NCI-H1092 (cell line): ENCODE results near the gene GPX7.
A peak's percentile ranks its signal among the peaks of the same experiment; 100 is the strongest.

Experiments
- DNase-seq: peaks from one replicate; lab custom pipeline; 2025; lab: John Stamatoyannopoulos, UW

Gene GPX7

DNA sequence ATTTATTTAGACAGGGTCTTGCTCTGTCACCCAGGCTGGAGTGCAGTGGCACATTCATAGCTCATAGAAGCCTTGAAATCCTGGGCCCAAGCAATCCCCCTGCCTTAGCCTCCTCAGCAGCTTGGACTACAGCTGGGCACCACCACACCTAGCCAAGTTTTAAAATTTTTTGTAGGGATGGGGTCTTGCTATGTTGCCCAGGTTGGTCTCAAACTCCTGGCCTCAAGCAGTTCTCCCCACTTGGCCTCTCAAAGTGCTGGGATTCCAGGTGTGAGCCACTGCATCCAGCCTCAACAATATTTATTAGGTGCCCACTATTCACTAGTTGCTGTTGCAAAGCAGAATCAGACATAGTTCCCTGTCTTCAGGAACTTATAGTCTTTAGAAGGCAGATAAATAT, 14.1 kb upstream of the GPX7 start:
- no peak for DNase-seq

DNA sequence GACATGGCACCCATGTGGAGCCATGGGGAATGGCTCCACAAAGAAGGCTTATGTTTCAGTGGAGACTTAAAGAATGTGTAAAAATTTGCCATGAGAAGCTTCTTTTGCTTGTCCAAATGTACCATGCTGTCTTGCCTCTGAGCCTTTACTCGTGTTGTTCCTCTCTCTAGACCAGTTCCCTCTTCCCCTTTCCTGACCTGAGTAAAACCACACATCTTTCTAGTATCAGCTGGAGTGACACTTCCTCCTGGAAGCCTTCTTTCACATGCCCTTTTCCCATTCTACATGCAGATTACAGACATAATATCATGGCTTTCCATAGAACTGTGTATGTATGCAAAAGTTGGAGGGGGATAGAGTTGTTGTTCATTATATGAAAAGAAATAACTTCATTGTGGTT, 13.6 kb upstream of the GPX7 start:
- DNase-seq = no peak

DNA sequence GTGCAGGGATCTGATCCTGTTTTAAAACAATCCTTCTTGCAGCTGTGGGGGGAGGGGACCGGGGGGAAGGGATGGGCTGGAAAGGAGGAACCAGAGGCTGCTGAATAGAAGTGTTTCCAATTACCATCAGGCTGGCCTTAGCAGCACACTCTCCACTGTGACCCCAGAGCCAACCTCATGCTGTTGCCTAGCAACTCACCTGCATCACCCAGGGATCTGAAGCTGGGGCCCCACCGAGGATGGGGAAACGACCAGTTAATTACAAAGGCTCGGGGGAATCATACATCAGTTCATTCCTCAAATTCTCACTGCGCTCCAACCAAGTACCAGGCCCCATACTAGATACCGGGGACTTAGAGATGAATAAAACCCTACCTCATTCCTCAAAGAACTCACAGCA, 11.9 kb upstream of the GPX7 start:
- peak; percentile 7 for DNase-seq

DNA sequence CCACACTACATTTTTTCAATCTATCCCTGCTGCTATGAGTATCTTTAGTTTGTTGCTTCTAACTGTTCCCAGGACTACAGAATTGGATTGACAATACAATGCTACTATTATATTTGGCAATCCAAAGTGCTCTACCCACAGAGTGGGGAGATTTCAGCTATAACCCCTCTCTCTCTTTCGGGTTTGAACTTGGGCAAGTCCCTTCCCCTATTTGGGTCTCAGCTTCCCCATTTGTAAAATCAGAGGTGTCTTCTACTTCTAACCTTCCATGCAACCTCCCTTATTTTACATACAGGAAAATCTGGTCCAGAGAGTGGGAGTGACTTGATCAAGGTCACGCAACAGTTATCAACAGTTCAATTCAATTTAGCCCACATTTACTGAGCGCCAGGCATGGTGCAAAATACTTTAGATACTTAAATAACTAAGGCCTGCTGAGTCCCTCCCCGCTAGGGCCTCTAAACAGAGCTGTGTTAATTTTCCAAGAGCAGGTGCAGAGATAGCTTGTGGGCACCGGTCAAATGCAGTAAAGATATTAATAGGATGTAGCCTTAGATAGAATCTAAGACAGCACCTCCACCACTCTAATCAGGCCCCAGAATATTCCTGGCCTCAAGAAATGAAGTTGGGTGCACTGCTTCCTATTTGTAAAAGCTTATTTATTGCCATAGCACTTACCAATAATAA, 9.4 kb upstream of the GPX7 start:
- DNase-seq = no peak

DNA sequence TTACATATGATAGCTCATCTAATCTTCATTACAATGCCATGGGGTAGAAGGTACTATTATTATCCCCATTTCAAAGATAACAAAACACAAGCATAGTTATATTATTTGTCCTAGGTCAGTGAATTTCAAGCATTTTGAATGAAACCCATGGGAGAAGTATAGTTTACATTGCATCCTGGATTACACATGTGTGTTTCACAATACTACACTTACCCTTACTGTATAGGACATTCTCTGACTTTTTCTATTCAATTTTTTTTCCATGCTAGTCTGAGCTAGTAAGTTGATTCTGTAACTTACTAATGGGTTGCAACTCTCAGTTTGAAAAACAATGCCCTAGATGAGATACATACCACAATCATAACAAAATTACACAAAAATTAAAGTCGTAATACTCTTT, 8.7 kb upstream of the GPX7 start:
- DNase-seq = no peak

- no peak for DNase-seq
Observed at GRCh38 chr1:52595061-52595460, 7.1 kb upstream of the GPX7 start.

DNA sequence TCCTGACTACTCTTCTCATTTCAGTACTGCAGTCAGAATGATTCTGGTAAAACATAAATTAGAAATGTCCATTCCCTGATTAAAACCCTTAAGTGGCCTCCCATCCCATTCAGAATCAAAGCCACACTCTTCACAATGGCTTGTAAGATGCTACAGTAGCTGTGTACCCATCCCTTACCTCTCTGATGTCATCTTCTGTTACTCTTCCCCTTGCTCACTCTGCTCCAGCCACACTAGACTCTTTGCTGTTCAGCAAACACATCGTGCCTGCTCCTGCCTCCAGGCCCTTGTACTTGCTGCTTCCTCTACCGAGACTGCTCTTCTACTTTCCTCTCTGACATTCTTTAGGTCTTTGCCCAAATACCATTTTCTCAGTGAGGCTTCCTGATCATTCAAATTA, 4.3 kb upstream of the GPX7 start:
- no peak for DNase-seq

GRCh38 chr1:52598729-52599128, 3.4 kb upstream of the GPX7 start:
- no peak for DNase-seq

DNA sequence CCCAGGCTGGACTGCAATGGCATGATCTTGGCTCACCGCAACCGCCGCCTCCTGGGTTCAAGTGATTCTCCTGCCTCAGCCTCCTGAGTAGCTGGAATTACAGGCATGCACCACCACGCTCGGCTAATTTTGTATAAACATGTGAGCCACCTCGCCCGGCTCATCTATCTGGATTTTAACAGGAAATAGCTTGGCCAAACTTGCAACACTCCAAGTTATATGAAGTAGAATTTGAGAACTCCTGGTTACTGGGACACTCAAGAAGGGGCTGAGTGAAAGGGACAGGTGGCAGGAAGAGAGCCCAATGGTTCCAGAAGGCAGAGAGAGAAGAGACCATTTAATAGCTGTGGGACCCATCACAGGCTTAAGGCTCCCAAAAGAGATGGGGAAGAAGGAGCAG, 2.9 kb upstream of the GPX7 start:
- no peak for DNase-seq

- no peak for DNase-seq
Observed at GRCh38 chr1:52600533-52601179, 1.5 kb upstream of the GPX7 start.

DNA sequence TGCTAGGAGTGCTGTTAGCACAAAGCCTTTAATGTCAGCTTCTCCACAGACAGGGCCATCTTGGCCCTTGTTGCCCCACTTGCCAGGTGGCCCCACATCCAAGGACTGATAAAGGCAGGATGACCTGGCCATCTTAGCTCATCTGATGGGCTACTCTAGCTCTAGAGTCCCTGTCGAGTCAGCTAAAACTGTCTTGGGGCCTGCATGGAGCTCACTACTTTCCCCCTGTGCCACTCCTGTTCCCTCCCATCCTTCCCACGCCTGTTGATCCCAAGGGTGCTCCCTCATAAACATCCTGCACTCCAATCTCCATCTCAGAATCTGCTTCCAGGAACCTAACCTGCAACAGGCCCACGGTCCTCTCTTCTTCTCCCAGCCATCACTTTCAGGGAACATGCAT, 652 bp upstream of the GPX7 start:
- DNase-seq = no peak

GRCh38 chr1:52602856-52603600, 857 bp downstream of the GPX7 start:
- no peak for DNase-seq

DNA sequence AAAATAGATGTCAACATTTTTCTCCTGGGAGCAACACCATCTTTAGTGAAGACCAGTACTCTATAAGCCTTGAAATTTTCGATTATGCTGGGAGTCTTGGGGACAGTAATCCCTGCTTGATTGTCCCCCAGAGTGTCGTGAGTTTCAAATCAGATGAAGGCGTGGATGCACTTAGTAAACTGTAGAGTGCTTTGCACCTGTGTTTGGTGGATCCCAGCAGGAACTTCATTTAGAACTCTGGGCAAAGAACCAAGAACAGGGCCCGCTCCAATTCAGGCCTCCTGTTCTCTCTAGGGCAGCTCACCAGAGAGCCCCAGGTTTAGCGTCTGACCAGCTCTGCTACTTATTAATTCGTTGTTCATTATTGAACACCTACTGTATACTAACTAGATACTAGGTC, 1.5 kb downstream of the GPX7 start:
- DNase-seq = no peak

GRCh38 chr1:52604063-52604770, 2.0 kb downstream of the GPX7 start:
- DNase-seq = no peak

DNA sequence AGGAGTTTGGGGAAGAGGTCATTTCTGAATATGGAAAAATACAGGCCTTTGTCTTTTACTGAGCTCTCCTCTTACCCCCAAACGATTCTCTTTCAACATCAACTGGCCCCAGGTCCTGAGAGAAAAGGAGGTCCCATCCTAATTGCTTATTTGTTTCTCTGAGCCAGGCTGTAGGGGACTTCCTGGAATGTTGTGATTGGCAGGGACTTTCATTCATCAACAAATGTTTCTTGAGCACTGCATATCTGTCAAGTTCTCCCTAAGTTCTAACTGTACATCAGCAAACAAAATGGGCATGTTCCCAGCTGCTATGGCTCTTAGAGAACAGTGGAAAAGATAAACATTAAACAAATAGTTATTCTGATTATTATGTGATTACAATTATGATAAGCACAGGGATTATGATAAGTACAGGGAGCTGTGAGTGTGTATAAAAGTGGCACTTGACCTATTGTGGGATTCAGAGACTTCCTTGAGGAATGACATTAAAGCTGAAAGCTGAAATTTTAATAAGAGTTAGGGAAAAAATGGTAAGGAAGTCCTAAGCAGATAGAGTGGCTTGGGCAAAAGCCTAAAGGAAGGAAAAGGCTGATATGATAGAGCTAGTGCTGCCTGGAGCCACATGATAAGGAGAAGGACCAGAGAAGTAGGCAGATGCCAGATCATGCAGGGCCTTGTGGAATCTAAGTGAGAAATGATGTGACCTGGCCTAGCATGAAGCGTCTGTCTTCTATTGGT, 11.6 kb downstream of the GPX7 start:
- DNase-seq = no peak

DNA sequence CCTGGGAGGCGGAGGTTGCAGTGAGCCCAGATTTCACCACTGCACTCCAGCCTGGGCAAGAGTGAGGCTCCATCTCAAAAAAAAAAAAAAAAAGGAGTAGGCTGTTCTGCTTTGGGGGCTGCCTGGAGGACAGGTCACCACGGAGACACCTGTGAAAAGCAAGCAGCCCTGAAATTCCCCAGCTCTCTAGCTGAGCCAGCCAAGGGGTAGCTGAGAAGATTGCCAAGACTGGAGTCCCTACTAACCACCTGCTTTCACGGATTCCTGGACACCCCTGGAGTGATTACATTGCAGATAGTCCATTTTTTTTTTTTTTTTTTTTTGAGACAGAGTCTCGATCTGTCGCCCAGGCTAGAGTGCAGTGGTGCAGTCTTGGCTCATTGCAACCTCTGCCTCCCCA, 12.5 kb downstream of the GPX7 start:
- no peak for DNase-seq

DNA sequence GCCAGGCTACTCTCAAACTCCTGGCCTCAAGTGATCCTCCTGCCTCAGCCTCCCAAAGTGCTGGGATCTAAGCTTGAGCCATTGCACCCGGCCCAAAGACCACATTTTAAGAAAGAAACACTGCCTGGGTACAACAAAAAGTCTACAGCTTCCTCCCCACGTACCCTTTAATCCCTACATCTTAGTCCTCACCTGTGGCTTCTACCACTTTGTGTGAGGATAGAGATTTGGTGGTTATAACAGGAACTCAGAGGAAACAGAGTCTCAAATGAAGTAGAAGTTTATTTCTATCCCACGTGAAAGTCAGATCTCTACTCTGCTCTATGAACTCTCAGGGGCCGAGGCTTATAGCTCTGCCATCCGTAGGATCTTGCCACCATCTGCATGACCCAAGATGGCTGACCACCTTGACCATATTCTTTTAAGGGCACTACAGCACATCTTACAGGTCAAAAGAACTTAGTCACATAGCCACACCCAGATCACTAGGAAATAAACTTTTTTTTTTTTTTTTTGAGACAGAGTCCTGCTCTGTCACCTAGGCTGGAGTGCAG, 13.4 kb downstream of the GPX7 start:
- DNase-seq = no peak

DNA sequence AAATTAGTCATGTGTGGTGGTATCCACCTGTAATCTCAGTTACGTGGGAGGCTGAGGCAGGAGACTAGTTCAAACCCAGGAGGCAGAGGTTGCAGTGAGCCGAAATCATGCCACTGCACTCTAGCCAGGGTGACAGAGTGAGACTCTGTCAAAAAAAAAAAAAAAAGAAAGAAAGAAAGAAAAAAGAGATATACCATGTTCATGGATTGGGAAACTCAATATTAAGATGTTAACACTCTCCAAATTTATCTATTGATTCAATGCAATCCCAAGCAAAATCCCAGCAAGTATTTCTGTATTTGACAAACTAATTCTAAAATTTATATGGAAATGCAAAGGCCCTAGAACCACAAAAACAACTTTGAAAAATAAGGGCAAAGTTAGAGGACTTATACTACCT, 19.8 kb downstream of the GPX7 start:
- no peak for DNase-seq

DNA sequence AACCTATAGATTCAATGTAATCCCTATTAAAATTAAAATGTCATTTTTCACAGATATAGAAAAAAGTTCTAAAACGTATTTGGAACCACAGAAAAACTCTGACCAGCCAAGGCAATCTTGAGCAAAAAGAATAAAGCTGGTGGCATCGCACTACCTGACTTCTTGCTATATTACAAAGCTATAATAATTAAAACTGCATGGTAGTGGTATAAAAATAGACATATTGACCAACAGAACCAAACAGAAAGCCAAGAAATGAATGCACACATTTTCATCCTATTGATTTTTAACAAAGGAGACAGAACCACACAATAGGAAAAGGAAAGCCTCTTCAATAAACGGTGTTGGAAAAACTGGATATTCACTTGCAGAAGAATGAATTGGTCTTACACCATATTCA, 21.6 kb downstream of the GPX7 start:
- no peak for DNase-seq

DNA sequence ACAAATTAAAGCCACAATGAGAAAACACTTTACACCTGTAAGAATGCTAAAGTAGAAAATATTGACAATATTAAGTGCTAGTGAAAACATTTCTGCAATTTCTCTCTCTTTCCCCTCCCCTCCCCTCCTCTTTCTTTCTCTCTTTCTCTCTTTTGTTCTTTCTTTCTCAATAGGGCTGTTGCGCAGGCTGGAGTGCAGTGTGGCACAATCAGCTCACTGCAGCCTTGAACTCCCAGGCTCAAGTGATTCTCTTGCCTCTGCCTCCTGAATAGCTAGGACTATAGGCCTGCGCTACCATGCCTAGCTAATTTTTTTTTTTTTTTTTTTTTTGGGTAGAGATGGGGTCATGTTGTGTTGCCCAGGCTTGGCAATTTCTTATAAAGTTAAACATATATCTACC, 24.9 kb downstream of the GPX7 start:
- no peak for DNase-seq

DNA sequence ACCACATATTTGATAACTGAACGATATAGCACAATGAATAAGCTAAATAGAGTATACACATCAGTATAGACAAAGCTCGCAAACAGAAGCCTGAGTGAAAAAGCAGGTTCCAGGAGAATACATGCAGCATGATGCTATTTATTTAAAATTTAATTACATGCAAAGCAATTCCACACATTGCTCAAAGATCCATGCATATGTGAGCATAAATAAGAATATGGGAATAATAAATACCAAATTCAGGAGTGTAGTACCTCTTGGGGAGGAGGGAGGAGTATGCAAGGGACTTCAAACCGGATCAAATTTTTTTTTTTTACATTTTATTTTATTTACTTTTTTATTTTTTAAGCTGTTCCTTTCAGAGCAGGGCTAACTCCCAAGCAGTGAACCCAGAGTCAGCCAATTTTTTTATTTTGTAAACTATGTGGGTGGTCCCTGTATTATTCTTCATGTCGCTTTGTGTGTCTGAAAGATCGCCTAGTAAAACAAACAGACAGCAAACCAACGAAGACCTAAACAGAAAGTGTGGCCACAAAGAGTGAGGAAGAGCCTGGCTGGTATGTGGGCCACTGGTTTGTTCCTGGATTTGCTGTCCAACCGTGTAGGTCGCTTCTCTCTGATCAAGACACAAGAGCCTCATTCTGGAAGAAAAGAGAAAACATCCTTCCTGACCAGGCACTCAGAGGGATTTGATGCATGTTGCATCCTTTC, 26.6 kb downstream of the GPX7 start:
- no peak for DNase-seq
